Activated CD8-positive, alpha-beta memory T cell treated with anti-CD3 and anti-CD28 coated beads for 36 hours (primary cell): ENCODE data around the gene TMC2. TPM values are rescaled to one million over a fixed set of nuclear protein-coding genes. Genes with fewer than 3 reads are reported as not detected.
"Not testable (repeated sequence)": the region's sequence is repeated elsewhere in the genome, so short reads cannot be mapped to it uniquely, and the experiment has no call there.

Experiments used
- CTCF ChIA-PET: fragments of 350-600 bp; sonication (Branson Sonifier 250); formaldehyde crosslinking; loops from one replicate; lab custom pipeline; 2021; ENCODE audit warnings: antibody characterized with exemption; lab: Charles Lee
- POLR2A ChIA-PET: fragments of 350-600 bp; sonication (Branson Sonifier 250); formaldehyde crosslinking; loops from one replicate; lab custom pipeline; 2021; ENCODE audit warnings: antibody characterized with exemption; lab: Charles Lee
- total RNA-seq, 2 experiments: library from RNA; stranded (reverse); gene quantifications; one replicate each; pipeline ENCODE4 v1.2.3, GENCODE V29; 2021

Gene TMC2
- total RNA-seq, 2 experiments from 2014 or later: not detected

- ChIA-PET CTCF (interaction anchor here (0.7 kb wide), 1 partner anchor 292 kb away, joined by 3 read pairs; no protein-coding TSS in a partner anchor), POLR2A (no interaction called here)
Observed at GRCh38 chr20:2680046-2680445, 143.7 kb downstream of the TMC2 start.

- CTCF ChIA-PET, POLR2A ChIA-PET: not testable (repeated sequence)
Observed at GRCh38 chr20:2682040-2682439, 145.7 kb downstream of the TMC2 start.

- POLR2A ChIA-PET: interaction anchor here (0.7 kb wide), 1 partner anchor 275 kb away, joined by 5 read pairs; no protein-coding TSS in a partner anchor
Observed at GRCh38 chr20:2684817-2685216, 148.4 kb downstream of the TMC2 start.

GRCh38 chr20:2687514-2687913, 151.1 kb downstream of the TMC2 start:
- ChIA-PET POLR2A (no interaction called here), CTCF (interaction anchor here (0.7 to 2.1 kb wide), 11 partner anchors 12 to 263 kb away, joined by 3 to 16 read pairs (median 4); no protein-coding TSS in a partner anchor)

More at GRCh38 chr20:2684817-2685216, 148.4 kb downstream of the TMC2 start:
- CTCF ChIA-PET: interaction anchor here (0.8 to 1.0 kb wide), 2 partner anchors 9 to 68 kb away, joined by 3 read pairs; no protein-coding TSS in a partner anchor

- ChIA-PET POLR2A (no interaction called here), CTCF (interaction anchor here (0.7 to 2.1 kb wide), 10 partner anchors 11 to 259 kb away, joined by 3 to 16 read pairs (median 4); no protein-coding TSS in a partner anchor)
Observed at GRCh38 chr20:2688041-2688591, 151.7 kb downstream of the TMC2 start.

GRCh38 chr20:2690213-2690612, 153.8 kb downstream of the TMC2 start:
- POLR2A ChIA-PET: no interaction called here
- CTCF ChIA-PET: interaction anchor here (1.3 kb wide), 1 partner anchor 51 kb away, joined by 6 read pairs; no protein-coding TSS in a partner anchor

GRCh38 chr20:2690718-2691117, 154.3 kb downstream of the TMC2 start:
- POLR2A ChIA-PET: no interaction called here
- CTCF ChIA-PET: interaction anchor here (1.3 kb wide), 1 partner anchor 51 kb away, joined by 6 read pairs; no protein-coding TSS in a partner anchor

GRCh38 chr20:2691127-2691526, 154.8 kb downstream of the TMC2 start:
- ChIA-PET CTCF (no interaction called here), POLR2A (no interaction called here)

Other genes with a start within 250 kb of the TMC2 start
- gene TGM3, start 240.6 kb upstream of the TMC2 start, total RNA-seq: not detected
- gene TGM6, start 155.7 kb upstream of the TMC2 start, total RNA-seq: not detected
- 100 to 1,000 TPM; 462 to 463 TPM for gene SNRPB, start 65.8 kb upstream of the TMC2 start, total RNA-seq
- gene ZNF343, start 27.7 kb upstream of the TMC2 start, total RNA-seq: 10 to 100 TPM; 10.8 to 12.4 TPM
- gene NOP56, start 116.1 kb downstream of the TMC2 start, total RNA-seq: 100 to 1,000 TPM; 887 to 915 TPM
- 100 to 1,000 TPM; 137 to 142 TPM for gene IDH3B, start 127.6 kb downstream of the TMC2 start, total RNA-seq
- under 1 TPM; 0.61 to 0.74 TPM for gene EBF4, start 156.2 kb downstream of the TMC2 start, total RNA-seq